ENCODE data around the gene ADGRL3. TPM values are rescaled to one million over a fixed set of nuclear protein-coding genes. Genes with fewer than 3 reads are reported as not detected.

ADGRL3 gene
- total and polyA plus RNA-seq, 2 donors (not counting 1 experiment from before 2014, with no cell fraction given), result not detected

DNA sequence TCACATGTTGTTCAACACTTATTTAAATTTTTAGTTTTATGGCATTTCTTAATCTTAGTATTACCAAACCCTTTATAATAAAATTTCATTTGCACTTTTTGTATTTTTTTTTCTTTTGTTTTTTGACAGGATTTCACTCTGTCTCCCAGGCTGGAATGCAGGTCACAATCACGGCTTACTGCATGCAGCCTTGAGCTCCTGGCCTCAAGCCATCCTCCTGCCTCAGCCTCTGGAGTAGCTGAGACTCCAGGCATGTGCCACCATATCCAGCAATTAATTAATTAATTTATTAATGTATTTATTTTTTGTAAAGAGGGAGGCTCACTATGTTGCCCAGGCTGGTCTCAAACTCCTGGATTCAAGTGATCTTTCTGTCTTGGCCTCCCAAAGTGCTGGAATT is 133.4 kb downstream of the ADGRL3 start:
- TF ChIP-seq, protein P1, sequence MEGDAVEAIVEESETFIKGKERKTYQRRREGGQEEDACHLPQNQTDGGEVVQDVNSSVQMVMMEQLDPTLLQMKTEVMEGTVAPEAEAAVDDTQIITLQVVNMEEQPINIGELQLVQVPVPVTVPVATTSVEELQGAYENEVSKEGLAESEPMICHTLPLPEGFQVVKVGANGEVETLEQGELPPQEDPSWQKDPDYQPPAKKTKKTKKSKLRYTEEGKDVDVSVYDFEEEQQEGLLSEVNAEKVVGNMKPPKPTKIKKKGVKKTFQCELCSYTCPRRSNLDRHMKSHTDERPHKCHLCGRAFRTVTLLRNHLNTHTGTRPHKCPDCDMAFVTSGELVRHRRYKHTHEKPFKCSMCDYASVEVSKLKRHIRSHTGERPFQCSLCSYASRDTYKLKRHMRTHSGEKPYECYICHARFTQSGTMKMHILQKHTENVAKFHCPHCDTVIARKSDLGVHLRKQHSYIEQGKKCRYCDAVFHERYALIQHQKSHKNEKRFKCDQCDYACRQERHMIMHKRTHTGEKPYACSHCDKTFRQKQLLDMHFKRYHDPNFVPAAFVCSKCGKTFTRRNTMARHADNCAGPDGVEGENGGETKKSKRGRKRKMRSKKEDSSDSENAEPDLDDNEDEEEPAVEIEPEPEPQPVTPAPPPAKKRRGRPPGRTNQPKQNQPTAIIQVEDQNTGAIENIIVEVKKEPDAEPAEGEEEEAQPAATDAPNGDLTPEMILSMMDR (IDR thresholded peaks at IDR 0.05), result no peak
- H4K20me1 ChIP-seq (ENCODE audit: control insufficient read depth, insufficient read depth, low read length, poor library complexity, severe bottlenecking), result no peaks in the 10 kb centered on the region
- H3K79me2 ChIP-seq (ENCODE audit: control insufficient read depth, insufficient read depth, low read length), result no peaks in the 10 kb centered on the region
- no peak overlapping the region for H3K27ac ChIP-seq (ENCODE audit: low read length in 2 of 2)
- no peaks in the 10 kb centered on the region for H3K27me3 Mint-ChIP-seq
- intact Hi-C loops (cut with micrococcal nuclease), result no loop called here
- no peak overlapping the region for H3K27ac Mint-ChIP-seq
- H2AFZ ChIP-seq (ENCODE audit: insufficient read depth, low read depth, low read length, poor library complexity, severe bottlenecking), result no peak overlapping the region
- no peaks in the 10 kb centered on the region for H3K36me3 ChIP-seq (replicated peaks in 1 of 2; ENCODE audit: control extremely low read depth in 1 of 2, control insufficient read depth in 1 of 2, extremely low read depth in 1 of 2, insufficient read depth in 2 of 2, low read length in 1 of 2)
- no CpG with 5 or more reads among the region's 1 CpG for whole genome bisulfite sequencing (ENCODE audit: insufficient coverage)
- DNase-seq (no peak), ATAC-seq (ENCODE audit: low read depth) (no peak)
- H3K27me3 ChIP-seq (replicated peaks in 1 of 4; ENCODE audit: control extremely low read depth in 1 of 4, control insufficient read depth in 3 of 4, insufficient read depth in 4 of 4, low read length in 3 of 4), result no peaks in the 10 kb centered on the region
- H3K4me1 Mint-ChIP-seq, result no peaks in the 10 kb centered on the region
- H3K4me1 ChIP-seq (ENCODE audit: control insufficient read depth in 2 of 2, insufficient read depth in 2 of 2, low read length in 2 of 2), result no peaks in the 10 kb centered on the region
- no peak overlapping the region for H3K4me2 ChIP-seq (replicated peaks; ENCODE audit: low read depth, low read length, poor library complexity, severe bottlenecking)
- no peak overlapping the region for H3K4me3 Mint-ChIP-seq
- POLR2A ChIA-PET, result no interaction called here
- CTCF ChIA-PET, result no interaction called here
- no peak overlapping the region for H3K4me3 ChIP-seq (ENCODE audit: control extremely low read depth in 1 of 5, extremely low read depth in 1 of 5, insufficient read depth in 1 of 5, low read depth in 2 of 5, low read length in 4 of 5)
- peaks cover 0 to 3% (median 0%) of the 10 kb centered on the region in 3 donors for H3K9me3 ChIP-seq (ENCODE audit: control extremely low read depth in 1 of 3, control insufficient read depth in 2 of 3, insufficient read depth in 1 of 3, low read length in 2 of 3)
- H3K9me3 Mint-ChIP-seq (ENCODE audit: insufficient read depth), result peaks cover 4% of the 10 kb centered on the region
- no peak overlapping the region for H3K9ac ChIP-seq (ENCODE audit: low read length)

DNA sequence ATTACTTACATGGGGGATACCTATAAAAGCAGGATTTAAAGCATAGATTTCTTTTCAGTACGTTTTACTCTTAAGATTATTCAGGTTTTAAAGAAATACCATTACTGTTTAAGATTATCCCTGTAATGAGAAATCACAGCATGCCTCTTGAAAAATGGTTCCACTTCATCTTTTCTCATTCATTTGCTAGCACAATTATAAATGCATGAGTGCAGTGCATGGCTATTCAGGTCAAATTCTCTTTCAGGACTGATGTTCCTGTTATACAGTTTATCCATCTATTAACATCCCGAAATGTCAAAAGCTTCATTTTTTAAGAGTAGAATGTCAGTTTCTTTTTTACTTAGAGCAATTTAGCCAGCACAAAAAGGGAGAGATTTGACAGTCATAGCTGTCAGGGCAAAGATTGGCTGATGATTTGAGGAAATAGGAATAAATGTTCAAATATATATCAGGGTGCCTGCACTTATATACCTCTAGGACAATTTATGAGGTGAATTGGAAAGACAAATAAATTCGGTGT is 135.2 kb downstream of the ADGRL3 start:
- no peaks in the 10 kb centered on the region for H3K4me1 ChIP-seq (ENCODE audit: control insufficient read depth in 2 of 2, insufficient read depth in 2 of 2, low read length in 2 of 2)
- H3K27ac Mint-ChIP-seq, result no peak overlapping the region
- H4K20me1 ChIP-seq (ENCODE audit: control insufficient read depth, insufficient read depth, low read length, poor library complexity, severe bottlenecking), result no peaks in the 10 kb centered on the region
- H3K36me3 ChIP-seq (replicated peaks in 1 of 2; ENCODE audit: control extremely low read depth in 1 of 2, control insufficient read depth in 1 of 2, extremely low read depth in 1 of 2, insufficient read depth in 2 of 2, low read length in 1 of 2), result no peaks in the 10 kb centered on the region
- H3K27me3 Mint-ChIP-seq, result no peaks in the 10 kb centered on the region
- ChIA-PET POLR2A (no interaction called here), CTCF (no interaction called here)
- DNase-seq (no peak), ATAC-seq (ENCODE audit: low read depth) (no peak)
- WGBS (ENCODE audit: insufficient coverage), result no CpG with 5 or more reads among the region's 3 CpGs
- TF ChIP-seq, protein P1 (IDR thresholded peaks at IDR 0.05), result no peak
- TF ChIP-seq EZH2 (IDR thresholded peaks at IDR 0.05; ENCODE audit: borderline replicate concordance, insufficient read depth, low read depth, low read length, poor library complexity, severe bottlenecking), result no peak
- no peaks in the 10 kb centered on the region for H3K79me2 ChIP-seq (ENCODE audit: control insufficient read depth, insufficient read depth, low read length)
- peaks cover 0 to 3% (median 0%) of the 10 kb centered on the region in 3 donors for H3K9me3 ChIP-seq (ENCODE audit: control extremely low read depth in 1 of 3, control insufficient read depth in 2 of 3, insufficient read depth in 1 of 3, low read length in 2 of 3)
- no peak overlapping the region for H2AFZ ChIP-seq (ENCODE audit: insufficient read depth, low read depth, low read length, poor library complexity, severe bottlenecking)
- H3K27me3 ChIP-seq (replicated peaks in 1 of 4; ENCODE audit: control extremely low read depth in 1 of 4, control insufficient read depth in 3 of 4, insufficient read depth in 4 of 4, low read length in 3 of 4), result no peaks in the 10 kb centered on the region
- no peaks in the 10 kb centered on the region for H3K4me1 Mint-ChIP-seq
- no peak overlapping the region for H3K4me2 ChIP-seq (replicated peaks; ENCODE audit: low read depth, low read length, poor library complexity, severe bottlenecking)
- H3K4me3 ChIP-seq (ENCODE audit: control extremely low read depth in 1 of 5, extremely low read depth in 1 of 5, insufficient read depth in 1 of 5, low read depth in 2 of 5, low read length in 4 of 5), result no peak overlapping the region
- H3K4me3 Mint-ChIP-seq, result no peak overlapping the region
- H3K9ac ChIP-seq (ENCODE audit: low read length), result no peak overlapping the region
- no peak overlapping the region for H3K27ac ChIP-seq (ENCODE audit: low read length in 2 of 2)
- no peaks in the 10 kb centered on the region for H3K9me3 Mint-ChIP-seq (ENCODE audit: insufficient read depth)
- intact Hi-C loops (cut with micrococcal nuclease), result no loop called here

All from B cell (primary cell).